ENCODE results near the gene MED31. TPM values are rescaled to one million over a fixed set of nuclear protein-coding genes. Genes with fewer than 3 reads are reported as not detected.

The MED31 gene
- total RNA-seq, 1 experiment from 2014 or later: 17.8 TPM

DNA sequence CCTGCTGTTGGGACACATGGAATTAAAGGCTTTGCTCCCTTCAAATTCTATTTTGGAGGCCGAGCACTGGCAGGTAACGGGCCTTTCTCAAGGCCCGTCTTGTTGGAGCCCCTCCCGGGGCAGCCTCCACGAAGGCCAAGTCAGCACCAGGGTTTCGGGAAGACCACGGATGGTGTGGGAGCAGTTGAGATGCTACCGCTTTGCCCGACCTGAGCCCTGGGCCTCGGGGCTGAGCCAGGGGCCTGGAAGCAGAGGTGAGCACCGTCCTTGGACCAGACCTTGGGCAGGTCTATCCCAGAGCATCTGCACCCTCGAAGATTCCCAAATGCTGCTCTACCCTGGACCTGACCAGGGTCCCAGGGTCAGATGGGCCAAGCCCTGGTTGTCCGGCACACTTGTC lies 23.2 kb upstream of the MED31 start:
- POLR2A ChIA-PET: interaction anchor here (1.2 kb wide), 1 partner anchor 9 kb away, joined by 4 read pairs; no protein-coding TSS in a partner anchor
- Mint-ChIP-seq H3K4me3 (ENCODE audit: unreplicated experiment) (no peak overlapping the region), H3K27me3 (ENCODE audit: insufficient read depth, unreplicated experiment) (no peaks in the 10 kb centered on the region), H3K9me3 (ENCODE audit: unreplicated experiment) (no peaks in the 10 kb centered on the region), H3K4me1 (ENCODE audit: insufficient read depth, unreplicated experiment) (peaks cover 17% of the 10 kb centered on the region), H3K27ac (ENCODE audit: low read depth, unreplicated experiment) (no peak overlapping the region), H3K36me3 (ENCODE audit: insufficient read depth, unreplicated experiment) (no peaks in the 10 kb centered on the region)
- no peak for TF ChIP-seq CTCF (IDR thresholded peaks at IDR 0.05; ENCODE audit: unreplicated experiment)
- CTCF ChIA-PET: interaction anchor here (0.6 to 1.5 kb wide), 2 partner anchors 10 to 169 kb away, joined by 3 to 4 read pairs; no protein-coding TSS in a partner anchor
- intact Hi-C loops (cut with micrococcal nuclease): no loop called here
- DNase-seq (ENCODE audit: unreplicated experiment): no peak
- BruUV-seq (replicated peaks): no TSS peak

DNA sequence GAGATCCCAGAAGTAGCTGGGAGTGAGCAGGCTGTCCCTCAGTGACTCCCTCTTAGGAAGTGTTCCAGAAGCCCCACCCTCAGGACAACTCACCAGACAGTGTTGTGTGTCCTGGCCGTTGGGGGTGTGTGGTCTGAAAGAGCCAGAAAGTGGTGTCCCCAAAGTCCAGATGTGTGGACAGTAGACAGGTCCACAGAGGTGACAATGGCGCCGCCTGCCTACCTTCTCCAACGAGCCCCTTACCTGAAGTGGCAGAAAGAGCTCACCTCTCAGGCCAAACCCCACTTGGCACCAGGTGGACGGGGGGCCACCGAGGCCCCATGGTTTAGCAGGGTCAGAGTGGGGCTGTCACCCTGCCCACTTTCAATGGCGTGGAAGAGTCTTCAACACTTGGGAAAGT lies 20.0 kb upstream of the MED31 start:
- no TSS peak for BruUV-seq (replicated peaks)
- H3K27me3 Mint-ChIP-seq (ENCODE audit: insufficient read depth, unreplicated experiment): no peaks in the 10 kb centered on the region
- intact Hi-C loops (cut with micrococcal nuclease): no loop called here
- CTCF ChIA-PET: interaction anchor here (1.0 to 8.1 kb wide), 6 partner anchors 12 to 348 kb away, joined by 3 to 73 read pairs (median 6); no protein-coding TSS in a partner anchor
- H3K4me1 Mint-ChIP-seq (ENCODE audit: insufficient read depth, unreplicated experiment): peaks cover 32% of the 10 kb centered on the region
- DNase-seq (ENCODE audit: unreplicated experiment): no peak
- H3K9me3 Mint-ChIP-seq (ENCODE audit: unreplicated experiment): no peaks in the 10 kb centered on the region
- POLR2A ChIA-PET: interaction anchor here (0.6 to 1.7 kb wide), 4 partner anchors 11 to 182 kb away, joined by 3 to 6 read pairs (median 3); no protein-coding TSS in a partner anchor
- H3K36me3 Mint-ChIP-seq (ENCODE audit: insufficient read depth, unreplicated experiment): no peaks in the 10 kb centered on the region
- TF ChIP-seq CTCF (IDR thresholded peaks at IDR 0.05; ENCODE audit: unreplicated experiment): no peak
- no peak overlapping the region for H3K4me3 Mint-ChIP-seq (ENCODE audit: unreplicated experiment)
- peak overlapping the region; percentile 67 for H3K27ac Mint-ChIP-seq (ENCODE audit: low read depth, unreplicated experiment)

GRCh38 chr17:6670999-6671398 lies 19.6 kb upstream of the MED31 start:
- no TSS peak for BruUV-seq (replicated peaks)
- Mint-ChIP-seq H3K9me3 (ENCODE audit: unreplicated experiment) (no peaks in the 10 kb centered on the region), H3K36me3 (ENCODE audit: insufficient read depth, unreplicated experiment) (no peaks in the 10 kb centered on the region), H3K4me1 (ENCODE audit: insufficient read depth, unreplicated experiment) (peaks cover 37% of the 10 kb centered on the region), H3K27me3 (ENCODE audit: insufficient read depth, unreplicated experiment) (no peaks in the 10 kb centered on the region), H3K4me3 (ENCODE audit: unreplicated experiment) (no peak overlapping the region), H3K27ac (ENCODE audit: low read depth, unreplicated experiment) (peak overlapping the region; percentile 67)
- TF ChIP-seq CTCF (IDR thresholded peaks at IDR 0.05; ENCODE audit: unreplicated experiment): no peak
- intact Hi-C loops (cut with micrococcal nuclease): no loop called here
- POLR2A ChIA-PET: interaction anchor here (0.6 to 1.7 kb wide), 5 partner anchors 10 to 182 kb away, joined by 3 to 6 read pairs (median 3); no protein-coding TSS in a partner anchor
- peak; percentile 40 for DNase-seq (ENCODE audit: unreplicated experiment)
- CTCF ChIA-PET: interaction anchor here (1.0 to 8.1 kb wide), 6 partner anchors 37 to 349 kb away, joined by 3 to 73 read pairs (median 4); no protein-coding TSS in a partner anchor

DNA sequence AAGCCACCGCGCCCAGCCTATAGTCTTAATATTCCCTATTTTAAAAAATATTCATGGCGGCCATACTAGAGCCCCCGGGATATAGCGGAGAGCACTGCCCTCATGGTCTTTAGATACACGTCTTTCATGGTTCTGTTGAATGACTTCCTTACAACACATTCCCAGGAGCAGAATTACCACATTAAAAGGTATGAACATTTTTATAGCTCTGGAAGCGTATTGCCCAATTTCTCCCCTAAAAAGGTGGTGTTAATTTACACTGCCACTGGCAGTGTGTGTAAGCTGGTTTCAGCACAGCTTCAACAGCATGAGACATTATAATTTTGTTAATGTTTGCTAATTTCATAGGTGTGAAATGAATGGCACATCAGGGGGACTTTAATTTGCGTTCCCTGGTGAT lies 19.2 kb upstream of the MED31 start:
- TF ChIP-seq CTCF (IDR thresholded peaks at IDR 0.05; ENCODE audit: unreplicated experiment): no peak
- CTCF ChIA-PET: interaction anchor here (0.7 to 8.1 kb wide), 7 partner anchors 125 to 349 kb away, joined by 3 to 73 read pairs (median 4); no protein-coding TSS in a partner anchor
- BruUV-seq (replicated peaks): no TSS peak
- intact Hi-C loops (cut with micrococcal nuclease): no loop called here
- Mint-ChIP-seq H3K27ac (ENCODE audit: low read depth, unreplicated experiment) (peak overlapping the region; percentile 67), H3K36me3 (ENCODE audit: insufficient read depth, unreplicated experiment) (no peaks in the 10 kb centered on the region), H3K9me3 (ENCODE audit: unreplicated experiment) (no peaks in the 10 kb centered on the region), H3K27me3 (ENCODE audit: insufficient read depth, unreplicated experiment) (no peaks in the 10 kb centered on the region), H3K4me3 (ENCODE audit: unreplicated experiment) (no peak overlapping the region), H3K4me1 (ENCODE audit: insufficient read depth, unreplicated experiment) (peaks cover 37% of the 10 kb centered on the region)
- POLR2A ChIA-PET: interaction anchor here (0.6 to 1.7 kb wide), 5 partner anchors 116 to 1638 kb away, joined by 3 to 7 read pairs (median 4); partner anchors contain the start of gene RNASEK
- peak; percentile 79 for DNase-seq (ENCODE audit: unreplicated experiment)

All from MCF 10A (cell line).